HG02981 (cell line): ENCODE results near the gene SEC16A.
"Not testable (repeated sequence)": the region's sequence is repeated elsewhere in the genome, so short reads cannot be mapped to it uniquely, and the experiment has no call there.

Source experiments
- ATAC-seq: cut with Tn5 transposase; IDR thresholded peaks from one replicate; pipeline ENCODE4 v1.9.1; 2021; ENCODE audit warnings: mild to moderate bottlenecking, moderate library complexity; ENCODE audit not compliant: unreplicated experiment

The SEC16A gene

DNA sequence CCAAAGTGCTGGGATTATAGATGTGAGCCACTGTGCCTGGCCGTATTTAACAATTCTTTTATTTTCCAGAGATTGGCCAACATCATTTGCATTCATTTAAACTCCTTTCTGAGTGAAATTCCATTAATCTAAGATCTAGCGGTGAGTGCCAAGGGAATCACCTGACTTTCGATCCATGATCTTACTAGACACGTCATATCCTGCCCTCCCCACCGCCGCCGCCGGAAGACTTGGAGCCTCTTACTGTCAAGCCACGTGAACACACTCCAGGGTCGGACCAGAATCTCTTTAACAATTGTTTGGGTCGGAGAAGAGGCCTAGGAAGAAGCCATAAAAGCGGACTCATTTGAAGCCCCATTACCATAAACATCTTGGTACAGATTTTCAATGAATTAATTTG is 56.1 kb downstream of the SEC16A start:
- ATAC-seq, result no peak

DNA sequence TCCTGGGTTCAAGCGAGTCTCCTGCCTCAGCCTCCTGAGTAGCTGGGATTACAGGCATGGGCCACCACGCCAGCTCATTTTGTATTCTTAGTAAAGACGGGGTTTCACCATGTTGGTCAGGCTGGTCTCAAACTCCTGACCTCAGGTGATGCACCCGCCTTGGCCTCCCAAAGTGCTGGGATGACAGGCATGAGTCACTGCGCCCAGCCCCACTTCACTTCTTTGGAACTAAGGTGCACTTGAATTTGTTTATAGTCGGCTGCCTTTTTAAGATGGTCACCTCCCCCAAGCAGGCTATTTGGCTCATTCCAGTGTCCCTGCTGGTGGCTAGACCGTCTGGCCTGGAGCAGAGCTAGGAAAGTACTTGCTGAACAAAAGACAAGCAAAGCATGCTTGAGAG is 57.5 kb downstream of the SEC16A start:
- ATAC-seq, result not testable (repeated sequence)

DNA sequence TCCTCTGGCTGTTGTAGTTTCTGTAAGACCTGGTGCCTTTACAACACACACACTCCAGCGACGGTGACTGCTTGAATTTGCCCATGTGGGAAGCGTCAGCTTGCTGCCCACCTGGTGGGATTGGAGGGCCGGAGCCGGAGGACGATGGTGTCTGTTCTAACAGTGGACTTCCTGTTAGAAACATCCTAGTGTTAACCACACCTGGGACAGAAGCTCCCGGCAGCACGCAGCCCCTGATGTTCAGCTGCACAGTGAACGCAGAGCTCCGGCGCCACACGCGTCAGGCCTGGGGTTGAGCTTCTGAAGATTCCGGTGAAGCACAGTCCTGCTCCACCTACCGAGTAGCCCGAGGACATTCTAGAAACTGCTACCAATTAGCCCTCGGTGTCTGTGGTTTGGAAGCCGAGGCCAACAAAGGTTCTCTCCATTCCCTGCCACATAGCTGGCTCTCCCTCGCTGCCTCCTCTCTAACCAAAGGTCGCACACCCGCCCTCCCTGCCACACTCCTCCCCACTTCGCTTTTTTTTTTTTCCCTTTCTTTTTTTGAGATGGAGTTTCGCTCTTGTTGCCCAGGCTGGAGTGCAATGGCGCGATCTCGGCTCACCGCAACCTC is 58.0 kb downstream of the SEC16A start:
- no peak for ATAC-seq

DNA sequence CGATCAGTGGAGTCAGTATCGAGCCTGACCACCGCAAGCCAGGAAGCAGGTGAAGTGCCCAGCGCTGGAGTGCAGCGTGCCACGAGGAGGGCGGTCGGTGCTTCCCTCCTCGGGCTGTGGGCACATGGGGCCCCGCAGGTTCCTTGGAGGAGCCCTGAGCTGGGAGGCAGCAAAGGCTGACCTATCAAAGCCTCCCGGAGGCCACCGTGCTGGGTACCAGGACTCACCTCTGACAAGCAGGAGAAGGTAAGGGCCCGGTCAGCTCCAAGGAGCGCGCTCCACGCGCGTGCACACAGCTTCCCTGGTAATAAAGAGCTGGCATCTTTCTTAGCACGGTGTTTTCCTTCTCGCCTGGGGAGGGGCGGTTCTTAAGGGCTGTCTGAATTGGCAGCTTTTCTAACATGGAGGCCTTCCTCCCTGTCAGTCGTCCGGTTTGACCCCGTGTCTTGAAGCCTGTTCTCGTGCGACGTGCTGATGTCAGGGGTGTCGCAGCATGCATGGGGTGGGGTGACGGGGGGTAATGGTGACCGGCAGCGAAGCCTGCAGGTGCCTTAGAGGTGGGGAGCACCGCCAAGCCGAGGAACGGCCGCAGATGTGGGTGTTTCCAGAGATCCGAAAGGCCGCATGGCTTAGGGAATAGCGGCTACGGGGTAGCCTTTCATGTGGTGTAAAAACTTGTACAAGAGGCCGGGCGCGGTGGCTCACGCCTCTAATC is 59.3 kb downstream of the SEC16A start:
- no peak for ATAC-seq

DNA sequence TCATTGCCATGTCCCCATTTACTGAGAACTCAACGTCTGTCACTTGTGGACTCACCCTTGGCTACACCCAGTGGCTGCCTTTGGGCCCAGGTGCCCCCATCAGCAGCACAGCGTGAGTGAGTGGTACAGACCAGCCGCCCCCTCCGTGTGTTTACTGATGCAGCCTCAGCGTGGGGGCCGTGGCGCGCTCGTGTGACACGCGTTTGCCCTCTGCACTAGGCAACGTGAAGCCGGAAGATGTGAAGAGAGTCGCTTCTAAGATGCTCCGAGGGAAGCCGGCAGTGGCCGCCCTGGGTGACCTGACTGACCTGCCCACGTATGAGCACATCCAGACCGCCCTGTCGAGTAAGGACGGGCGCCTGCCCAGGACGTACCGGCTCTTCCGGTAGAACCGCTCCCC is 60.0 kb downstream of the SEC16A start:
- ATAC-seq, result no peak

DNA sequence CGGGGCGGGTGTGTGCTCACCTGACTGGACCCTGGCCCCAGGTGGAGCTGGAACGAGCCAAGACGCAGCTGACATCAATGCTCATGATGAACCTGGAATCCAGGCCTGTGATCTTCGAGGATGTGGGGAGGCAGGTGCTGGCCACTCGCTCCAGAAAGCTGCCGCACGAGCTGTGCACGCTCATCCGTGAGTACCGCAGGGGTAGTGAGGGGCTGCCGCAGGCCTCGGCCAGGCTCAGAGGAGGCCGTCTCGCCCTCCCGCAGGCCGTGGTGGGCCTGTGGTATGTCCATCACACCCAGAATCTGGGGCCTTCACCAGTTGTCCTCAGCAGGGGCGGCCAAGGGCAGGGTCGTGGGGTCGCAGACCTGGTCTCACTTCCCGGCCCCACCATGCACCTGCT is 61.0 kb downstream of the SEC16A start:
- no peak for ATAC-seq

DNA sequence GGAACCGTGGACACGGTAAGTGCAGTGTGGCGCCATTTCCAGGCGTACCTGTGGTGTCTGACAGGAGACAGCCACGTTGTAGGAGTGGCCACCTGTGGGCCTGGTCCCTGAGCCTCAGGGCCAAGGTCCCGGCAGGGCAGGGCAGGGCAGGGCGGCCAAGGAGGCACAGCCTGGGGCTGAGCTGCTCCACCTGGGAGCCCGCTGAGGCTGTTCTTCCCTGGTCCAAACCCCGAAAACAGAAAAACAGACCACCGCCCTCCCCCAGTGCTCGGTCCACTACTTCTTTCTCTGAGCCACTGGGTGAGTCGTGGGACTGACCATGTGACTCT is 63.8 kb downstream of the SEC16A start:
- ATAC-seq, result no peak

DNA sequence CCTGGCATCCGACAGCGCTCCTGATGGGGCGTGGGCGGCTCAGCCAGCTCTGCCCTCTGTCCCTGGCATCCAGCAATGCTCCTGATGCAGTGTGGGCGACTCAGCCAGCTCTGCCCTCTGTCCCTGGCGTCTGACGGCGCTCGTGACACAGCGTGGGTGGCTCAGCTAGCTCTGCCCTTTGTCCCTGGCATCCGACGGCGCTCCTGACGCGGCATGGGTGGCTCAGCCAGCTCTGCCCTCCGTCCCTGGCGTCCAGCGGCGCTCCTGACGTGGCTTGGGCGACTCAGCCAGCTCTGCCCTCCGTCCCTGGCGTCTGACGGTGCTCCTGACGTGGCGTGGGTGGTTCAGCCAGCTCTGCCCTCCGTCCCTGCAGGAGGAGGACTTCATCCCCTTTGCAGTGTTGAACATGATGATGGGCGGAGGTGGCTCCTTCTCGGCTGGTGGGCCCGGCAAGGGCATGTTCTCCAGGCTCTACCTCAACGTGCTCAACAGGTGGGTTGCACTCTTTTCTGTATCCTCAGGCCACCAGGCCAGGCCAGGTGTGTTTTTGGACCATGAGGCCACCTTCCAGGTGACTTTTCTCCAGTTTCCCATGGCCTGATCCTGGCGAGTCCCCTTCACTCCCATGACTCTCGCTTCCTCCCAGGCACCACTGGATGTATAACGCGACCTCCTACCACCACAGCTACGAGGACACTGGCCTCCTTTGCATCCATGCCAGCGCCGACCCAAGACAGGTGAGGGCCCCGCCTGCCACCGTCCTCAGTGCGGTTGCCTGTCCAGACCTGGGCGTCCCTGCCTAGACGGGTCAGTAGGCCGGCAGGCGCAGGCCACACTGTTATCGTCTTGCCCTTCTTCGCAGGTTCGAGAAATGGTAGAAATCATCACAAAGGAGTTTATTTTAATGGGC is 64.4 kb downstream of the SEC16A start:
- no peak for ATAC-seq

DNA sequence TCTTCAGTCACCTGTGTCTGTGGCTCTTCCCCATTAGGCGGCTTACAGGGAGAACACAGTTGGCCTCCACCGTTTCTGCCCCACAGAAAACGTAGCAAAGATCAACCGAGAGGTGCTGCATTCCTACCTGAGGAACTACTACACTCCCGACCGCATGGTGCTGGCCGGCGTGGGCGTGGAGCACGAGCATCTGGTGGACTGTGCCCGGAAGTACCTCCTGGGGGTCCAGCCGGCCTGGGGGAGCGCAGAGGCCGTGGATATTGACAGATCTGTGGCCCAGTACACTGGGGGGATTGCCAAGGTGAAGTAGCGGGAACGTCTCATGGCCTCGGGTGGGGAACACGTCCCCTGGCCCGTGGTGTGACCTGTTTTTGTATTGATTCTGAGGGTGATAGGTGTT is 65.9 kb downstream of the SEC16A start:
- ATAC-seq, result no peak

DNA sequence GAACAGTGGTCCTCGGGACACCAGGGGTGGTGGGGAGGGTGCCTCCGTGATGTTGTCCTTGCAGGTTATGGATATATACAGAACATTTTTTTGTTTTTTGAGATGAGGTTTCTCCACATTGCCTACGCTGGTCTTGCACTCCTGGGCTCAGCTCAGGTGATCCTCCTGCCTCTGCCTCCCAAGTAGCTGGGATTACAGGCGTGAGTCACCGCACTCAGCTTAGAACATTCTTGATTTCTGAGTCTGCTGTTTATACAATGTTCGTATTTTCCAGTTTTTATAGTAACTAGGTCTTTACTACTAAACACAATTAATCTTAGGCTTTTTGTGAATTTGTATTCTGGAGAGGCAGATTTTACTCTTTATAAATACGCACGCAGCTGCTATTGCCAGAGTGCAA is 66.4 kb downstream of the SEC16A start:
- no peak for ATAC-seq

DNA sequence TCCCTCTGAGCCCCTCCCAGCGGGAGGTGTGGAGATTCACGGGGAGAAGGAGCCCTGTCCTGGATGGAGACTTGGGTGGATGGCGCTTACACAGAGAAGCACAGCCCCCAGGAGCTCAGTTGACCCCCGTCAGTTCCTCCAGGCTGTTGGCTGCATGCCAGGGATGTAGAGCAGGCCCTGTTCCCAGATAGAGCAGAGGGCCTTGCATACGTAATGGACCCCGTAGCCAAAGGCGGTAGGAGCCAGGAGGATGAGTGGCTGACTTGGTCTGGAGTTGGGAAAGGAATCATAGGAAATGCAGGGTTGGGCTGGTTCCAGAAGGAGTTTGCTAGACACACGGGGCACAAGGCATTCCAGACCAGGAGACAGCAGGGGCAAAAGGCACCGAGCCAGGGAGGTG is 69.9 kb downstream of the SEC16A start:
- ATAC-seq, result no peak

DNA sequence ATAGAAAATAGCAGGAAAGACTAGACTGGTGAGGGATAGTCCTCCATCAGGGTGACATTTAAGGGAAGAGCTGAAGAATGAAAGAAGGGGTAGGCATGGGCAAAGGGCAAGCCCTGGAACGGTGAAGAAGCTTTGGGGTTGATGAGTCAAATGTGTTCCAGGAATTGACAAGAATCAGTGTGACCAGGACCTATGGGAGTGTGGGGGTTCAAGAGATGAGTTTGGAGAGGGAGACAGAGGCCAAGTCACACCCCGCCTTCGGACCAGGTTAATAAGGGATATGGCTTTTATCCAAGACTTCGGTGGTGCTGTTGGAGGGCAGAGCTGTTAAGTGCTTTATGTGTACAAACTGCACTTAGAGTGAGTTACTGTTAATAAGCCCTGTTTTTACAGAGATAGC is 71.5 kb downstream of the SEC16A start:
- ATAC-seq, result no peak

DNA sequence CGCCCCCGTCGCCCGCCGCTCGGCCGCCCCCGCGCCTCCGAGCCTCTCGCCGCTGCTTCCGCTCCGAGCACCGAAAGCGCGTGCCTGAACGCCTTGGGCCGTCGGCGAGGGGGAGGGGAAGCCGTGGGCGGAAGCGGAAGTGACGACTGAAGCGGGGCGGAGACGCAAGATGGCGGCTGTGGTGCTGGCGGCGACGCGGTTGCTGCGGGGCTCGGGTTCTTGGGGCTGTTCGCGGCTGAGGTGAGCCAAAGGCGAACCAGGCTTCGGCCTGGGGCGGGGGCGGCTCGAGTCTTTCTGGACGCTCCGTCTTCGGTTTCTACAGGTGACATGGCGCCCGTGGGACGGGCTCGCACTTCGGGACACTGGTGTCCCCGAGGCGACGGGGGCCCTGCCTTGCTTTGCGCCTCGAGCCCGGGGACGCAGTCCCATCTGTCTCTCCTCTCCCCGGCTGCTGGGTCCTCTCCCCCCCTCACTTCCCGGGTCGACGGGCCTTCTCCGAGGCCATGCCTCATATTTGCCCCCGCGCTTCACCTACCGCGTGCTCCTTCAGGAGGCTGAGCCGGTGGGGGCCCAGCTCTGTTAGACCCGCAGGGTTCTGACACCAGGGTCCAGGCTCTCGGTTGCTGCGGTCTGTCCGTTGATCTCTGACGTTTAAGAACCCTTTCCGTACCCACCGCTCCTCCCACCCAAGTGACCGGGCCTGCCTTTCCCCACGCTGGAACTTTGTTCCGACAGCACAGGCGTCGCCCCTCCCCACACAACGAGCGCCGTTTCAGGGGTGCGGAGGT is 72.1 kb downstream of the SEC16A start, which contains the start of the genes ENTR1 and PMPCA:
TSS of gene ENTR1 (minus strand) at position 115 of the 788 bp plus-strand sequence. CDS start 217 bp downstream, outside the sequence.
TSS of gene PMPCA (plus strand) at position 159 of the 788 bp plus-strand sequence. CDS start at position 170, 11 bp downstream.
- peak; percentile 71 for ATAC-seq

DNA sequence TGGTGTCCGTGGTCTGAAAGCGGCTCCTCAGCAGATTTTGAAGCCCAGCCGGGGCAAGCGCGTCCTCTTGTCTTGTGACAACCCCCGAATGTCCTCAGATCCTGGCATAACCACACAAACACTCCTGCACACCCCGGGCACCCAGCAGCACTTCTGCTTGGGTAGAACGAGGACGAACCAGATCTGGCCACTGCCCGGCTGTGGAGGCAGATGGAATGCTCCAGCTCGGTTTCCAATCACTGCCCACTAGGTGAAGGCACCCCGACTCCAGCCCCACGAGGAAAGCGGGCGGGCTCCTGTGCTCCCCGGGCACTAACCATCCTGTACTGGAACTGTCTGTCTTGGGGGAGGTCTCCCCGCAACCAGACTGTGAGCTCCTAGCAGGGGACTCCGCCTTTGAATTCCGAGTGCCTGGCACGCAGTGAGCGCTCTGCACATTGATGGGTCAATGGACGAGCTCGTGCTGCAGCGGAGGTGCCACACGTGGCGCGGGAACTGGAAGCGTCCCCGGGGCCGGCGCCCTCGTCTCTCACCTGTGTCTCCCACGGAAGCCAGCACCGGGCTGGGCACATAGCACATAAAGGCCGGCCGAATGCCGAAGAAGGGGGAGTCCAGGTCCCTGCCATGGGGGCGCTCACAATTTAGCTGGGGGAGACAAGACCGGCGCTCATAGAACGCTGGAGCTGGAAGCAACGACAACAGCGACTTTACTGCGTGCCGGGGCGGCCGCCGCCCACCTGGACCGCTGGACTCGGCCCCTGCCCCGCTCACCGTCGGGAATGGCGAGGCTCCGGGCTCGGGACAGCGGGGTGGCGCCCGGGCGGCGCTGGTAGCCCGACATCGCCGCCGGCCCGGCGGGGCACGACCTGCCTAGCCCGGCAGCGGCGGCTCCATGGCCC is 73.0 kb downstream of the SEC16A start:
- peak; percentile 12 for ATAC-seq

DNA sequence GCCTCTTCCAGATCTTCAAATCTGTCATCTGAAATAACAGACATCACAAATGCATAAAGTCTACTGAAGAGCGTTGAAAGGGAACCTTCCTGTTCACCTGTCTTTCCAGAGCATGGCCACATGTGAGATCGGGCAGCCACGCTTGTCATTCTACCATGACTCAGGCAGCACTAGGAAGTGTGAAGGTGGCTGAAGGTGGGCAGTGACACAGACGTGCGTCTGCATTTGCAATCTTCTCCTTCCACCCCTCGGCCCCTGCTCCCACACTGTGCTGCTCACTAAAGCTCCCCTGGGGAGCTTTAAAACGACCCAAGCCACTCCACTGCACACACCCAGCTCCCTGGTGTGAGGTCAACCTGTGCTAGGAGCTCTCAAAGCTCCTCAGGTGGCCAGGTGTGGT is 74.9 kb downstream of the SEC16A start:
- ATAC-seq, result no peak

DNA sequence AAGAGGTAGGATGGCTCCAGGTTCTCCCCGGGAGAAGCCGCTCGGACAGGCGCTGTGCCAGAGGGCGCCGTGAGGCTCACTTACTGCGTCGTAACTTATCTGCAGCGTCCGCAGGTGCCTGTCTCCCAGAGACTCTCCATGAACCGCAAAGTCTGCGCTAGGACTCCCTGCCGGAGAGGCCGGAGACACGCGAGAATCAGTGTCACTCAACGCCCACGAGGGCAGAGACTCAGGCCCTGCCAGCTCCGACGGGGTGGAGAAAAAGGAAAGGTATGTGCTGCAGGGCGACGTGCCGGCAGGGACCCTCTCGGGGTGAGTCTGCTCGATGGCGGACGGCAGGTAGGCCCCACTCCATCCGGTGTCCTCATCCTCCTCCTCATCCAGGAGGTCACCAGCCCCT is 75.8 kb downstream of the SEC16A start:
- ATAC-seq, result not testable (repeated sequence)

DNA sequence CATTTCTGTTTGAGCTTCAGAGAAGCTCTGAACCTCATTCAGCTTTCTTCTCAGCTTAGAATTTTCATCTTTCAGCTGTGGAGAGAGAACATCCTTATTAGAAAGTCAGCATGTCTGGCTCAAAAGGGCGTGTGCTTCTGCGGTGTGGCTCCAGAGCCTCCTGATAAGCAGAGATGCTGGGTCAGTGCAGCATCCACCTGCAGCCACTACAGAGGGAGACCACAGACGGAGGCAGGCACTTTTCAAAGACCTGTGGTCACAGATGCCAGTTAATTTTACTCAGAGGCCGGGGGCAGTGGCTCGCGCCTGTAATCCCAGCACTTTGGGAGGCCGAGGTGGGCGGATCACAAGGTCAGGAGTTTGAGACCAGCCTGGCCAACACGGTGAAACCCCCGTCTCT is 76.9 kb downstream of the SEC16A start:
- ATAC-seq, result not testable (repeated sequence)

DNA sequence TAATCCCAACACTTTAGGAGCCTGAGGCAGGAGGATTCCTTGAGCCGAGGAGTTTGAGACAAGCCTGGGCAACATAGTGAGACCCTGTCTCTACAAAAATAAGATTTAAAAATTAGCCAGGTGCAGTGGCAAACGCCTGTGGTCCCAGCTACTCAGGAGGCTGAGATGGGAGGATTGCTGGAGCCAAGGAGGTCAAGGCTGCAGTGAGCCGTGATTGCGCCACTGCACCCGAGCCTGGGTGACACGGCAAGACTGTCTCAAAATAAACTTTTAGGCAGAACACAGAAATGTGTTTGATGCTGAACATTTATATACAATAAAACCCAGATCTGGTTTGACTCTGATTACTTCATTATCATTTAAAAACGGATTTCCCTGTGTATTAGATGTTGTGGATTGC is 77.4 kb downstream of the SEC16A start:
- ATAC-seq, result no peak

DNA sequence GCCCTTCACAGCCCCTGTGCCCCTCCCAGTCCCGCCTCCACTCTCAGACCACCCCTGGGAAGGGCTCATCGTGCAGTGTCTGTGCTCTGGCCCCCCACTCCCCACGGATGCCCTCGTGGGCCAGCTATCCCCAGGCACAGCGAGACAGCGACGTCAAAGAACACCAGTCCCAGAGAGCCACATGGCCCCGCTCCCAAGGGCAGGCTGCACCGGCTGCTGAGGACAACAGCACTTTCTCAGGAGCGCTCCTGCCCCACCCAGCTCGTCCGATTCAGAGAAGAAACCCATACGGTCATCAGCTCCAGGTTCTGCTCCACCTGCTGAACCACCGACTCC is 78.1 kb downstream of the SEC16A start:
- ATAC-seq, result no peak
